Gastroesophageal sphincter (tissue), 4 donors: ENCODE data around the gene ABCC1. TPM values are rescaled to one million over a fixed set of nuclear protein-coding genes. Genes with fewer than 3 reads are reported as not detected.
"Not testable (repeated sequence)": the region's sequence is repeated elsewhere in the genome, so short reads cannot be mapped to it uniquely, and the experiment has no call there.

Experiments
- ATAC-seq: fragments of 150-250 bp; one replicate; pipeline ENCODE4 v1.9.1; 2016; ENCODE audit warnings: mild to moderate bottlenecking, moderate library complexity
- H3K27ac ChIP-seq, 4 donors: fragments of 200-600 bp; sonication (generic) in 3 of 4; 1 replicate in 3 of 4; 2 replicates in 1 of 4; pipeline ENCODE4 v1.5.1; 2016 to 2019
- H3K27me3 ChIP-seq: fragments of 200-600 bp; sonication (generic); one replicate; pipeline ENCODE4 v1.5.1; 2019
- H3K36me3 ChIP-seq, 2 donors: fragments of 200-600 bp; sonication (generic); one replicate each; pipeline ENCODE4 v1.5.1; 2019; ENCODE audit warnings: control low read depth in 1 of 2
- H3K4me1 ChIP-seq, 3 donors: fragments of 200-600 bp; sonication (generic); 1 replicate in 2 of 3; 2 replicates in 1 of 3; pipeline ENCODE4 v1.5.1; 2016 to 2019; ENCODE audit warnings: control low read depth in 2 of 3
- H3K4me3 ChIP-seq, 2 donors: fragments of 200-600 bp; sonication (generic); one replicate each; pipeline ENCODE4 v1.5.1; 2019; ENCODE audit warnings: mild to moderate bottlenecking in 1 of 2, moderate library complexity in 1 of 2
- H3K9me3 ChIP-seq, 3 donors: fragments of 200-600 bp; sonication (generic); one replicate each; pipeline ENCODE4 v1.5.1; 2017 to 2019; ENCODE audit warnings: control low read depth in 2 of 3
- CTCF ChIP-seq, 4 experiments: fragments of 200-600 bp in 2 of 4; fragments of 450-650 bp in 2 of 4; sonication (generic) in 1 of 4; IDR thresholded peaks; one replicate each; pipeline ENCODE4 v1.5.1; 2017 to 2019; ENCODE audit warnings: antibody characterized with exemption in 4 of 4, mild to moderate bottlenecking in 2 of 4, moderate library complexity in 2 of 4
- EP300 ChIP-seq: sonication (generic); formaldehyde crosslinking; IDR thresholded peaks from one replicate; pipeline ENCODE4 v1.6.1; 2017; ENCODE audit warnings: antibody characterized with exemption, mild to moderate bottlenecking
- POLR2A ChIP-seq, 2 donors: fragments of 450-650 bp; IDR thresholded peaks; one replicate each; pipeline ENCODE4 v1.6.1; 2017; ENCODE audit warnings: antibody characterized with exemption in 2 of 2, mild to moderate bottlenecking in 2 of 2, moderate library complexity in 1 of 2
- POLR2AphosphoS5 ChIP-seq: sonication (generic); formaldehyde crosslinking; IDR thresholded peaks from one replicate; pipeline ENCODE4 v1.6.1; 2017; ENCODE audit warnings: antibody characterized with exemption
- WGBS, 2 donors: methylation state at CpG; one replicate each; pipeline ENCODE4 v1.1.5; 2018; ENCODE audit warnings: low coverage in 1 of 2; 5-methylcytosine and 5-hydroxymethylcytosine counted together
- total RNA-seq, 4 donors: library from RNA; depleted of rRNA; stranded (reverse); fragments of >200 nt; gene quantifications; one replicate each; pipeline ENCODE4 v1.1.0, GENCODE V29; 2016

The ABCC1 gene
- total RNA-seq, 4 donors from 2014 or later = 50.8 to 122 (median 63.1) TPM

- H3K27me3 ChIP-seq = no peaks in the 10 kb centered on the region
- peaks cover 0 to 100% (median 46%) of the 10 kb centered on the region in 3 donors for H3K4me1 ChIP-seq
- no peak overlapping the region for H3K4me3 ChIP-seq
- WGBS, 2 donors = 80 to 96% methylated on average over 3 to 4 of the region's 4 CpGs
- no peak for ATAC-seq
- no peaks in the 10 kb centered on the region for H3K36me3 ChIP-seq
- peak overlapping the region in 3 of 4 donors; percentile 53 to 98 (median 58) for H3K27ac ChIP-seq
- TF ChIP-seq POLR2AphosphoS5 (no peak), EP300 (no peak), POLR2A (IDR thresholded peaks at IDR 0.05) (no peak), CTCF (IDR thresholded peaks at IDR 0.05) (no peak)
- no peaks in the 10 kb centered on the region for H3K9me3 ChIP-seq
These were observed 6.0 kb downstream of the ABCC1 start for GRCh38 chr16:15955425-15955824.

- ATAC-seq, H3K9me3 ChIP-seq, H3K36me3 ChIP-seq, H3K27me3 ChIP-seq, H3K4me3 ChIP-seq: not testable (repeated sequence)
- WGBS, 2 donors = 89 to 100% methylated on average over 2 to 3 of the region's 6 CpGs
- peaks cover 0 to 100% (median 49%) of the 10 kb centered on the region in 3 donors for H3K4me1 ChIP-seq
- H3K27ac ChIP-seq = peak overlapping the region in 2 of 4 donors; percentile 53 to 98
These were observed 6.7 kb downstream of the ABCC1 start for GRCh38 chr16:15956106-15956505.

GRCh38 chr16:15958703-15959348, 9.4 kb downstream of the ABCC1 start:
- TF ChIP-seq CTCF (IDR thresholded peaks at IDR 0.05) (no peak), EP300 (no peak), POLR2A (IDR thresholded peaks at IDR 0.05) (no peak), POLR2AphosphoS5 (no peak)
- no peaks in the 10 kb centered on the region for H3K27me3 ChIP-seq
- H3K27ac ChIP-seq = peak overlapping the region in 3 of 4 donors; percentile 11 to 55 (median 44)
- no peaks in the 10 kb centered on the region for H3K36me3 ChIP-seq
- H3K9me3 ChIP-seq = no peaks in the 10 kb centered on the region
- WGBS, 2 donors = 76 to 79% methylated on average over 3 of the region's 9 CpGs
- ATAC-seq = no peak
- H3K4me1 ChIP-seq = peaks cover 0 to 97% (median 57%) of the 10 kb centered on the region in 3 donors
- no peak overlapping the region for H3K4me3 ChIP-seq

- H3K27ac ChIP-seq = peak overlapping the region in 3 of 4 donors; percentile 11 to 56 (median 55)
- H3K36me3 ChIP-seq = no peaks in the 10 kb centered on the region
- no peaks in the 10 kb centered on the region for H3K9me3 ChIP-seq
- ATAC-seq = no peak
- no peaks in the 10 kb centered on the region for H3K27me3 ChIP-seq
- WGBS, 2 donors = 75 to 81% methylated on average over 8 to 9 of the region's 12 CpGs
- no peak for TF ChIP-seq EP300
- no peak for TF ChIP-seq POLR2A (IDR thresholded peaks at IDR 0.05)
- TF ChIP-seq POLR2AphosphoS5 = no peak
- no peak for TF ChIP-seq CTCF (IDR thresholded peaks at IDR 0.05)
- H3K4me3 ChIP-seq = no peak overlapping the region
- peaks cover 0 to 97% (median 48%) of the 10 kb centered on the region in 3 donors for H3K4me1 ChIP-seq
These were observed 10.9 kb downstream of the ABCC1 start for GRCh38 chr16:15960124-15960971.

- 44 to 56% methylated on average over 3 to 5 of the region's 5 CpGs for WGBS, 2 donors
- Histone ChIP-seq H3K27ac (peak overlapping the region in 3 of 4 donors; percentile 11 to 55 (median 18)), H3K4me3 (no peak overlapping the region), H3K9me3 (no peaks in the 10 kb centered on the region), H3K36me3 (no peaks in the 10 kb centered on the region), H3K4me1 (peaks cover 0 to 97% (median 52%) of the 10 kb centered on the region in 3 donors), H3K27me3 (no peaks in the 10 kb centered on the region)
- no peak for ATAC-seq
- no peak for TF ChIP-seq POLR2A (IDR thresholded peaks at IDR 0.05)
- TF ChIP-seq EP300 = no peak
- no peak for TF ChIP-seq POLR2AphosphoS5
- TF ChIP-seq CTCF (IDR thresholded peaks at IDR 0.05) = no peak
These were observed 11.7 kb downstream of the ABCC1 start for GRCh38 chr16:15961060-15961511.
